Measurements from ENCODE around the gene MUC4. TPM values are rescaled to one million over a fixed set of nuclear protein-coding genes. Genes with fewer than 3 reads are reported as not detected.

The MUC4 gene
- total RNA-seq, 4 donors from 2014 or later, result 0.27 TPM; not detected in 3

DNA sequence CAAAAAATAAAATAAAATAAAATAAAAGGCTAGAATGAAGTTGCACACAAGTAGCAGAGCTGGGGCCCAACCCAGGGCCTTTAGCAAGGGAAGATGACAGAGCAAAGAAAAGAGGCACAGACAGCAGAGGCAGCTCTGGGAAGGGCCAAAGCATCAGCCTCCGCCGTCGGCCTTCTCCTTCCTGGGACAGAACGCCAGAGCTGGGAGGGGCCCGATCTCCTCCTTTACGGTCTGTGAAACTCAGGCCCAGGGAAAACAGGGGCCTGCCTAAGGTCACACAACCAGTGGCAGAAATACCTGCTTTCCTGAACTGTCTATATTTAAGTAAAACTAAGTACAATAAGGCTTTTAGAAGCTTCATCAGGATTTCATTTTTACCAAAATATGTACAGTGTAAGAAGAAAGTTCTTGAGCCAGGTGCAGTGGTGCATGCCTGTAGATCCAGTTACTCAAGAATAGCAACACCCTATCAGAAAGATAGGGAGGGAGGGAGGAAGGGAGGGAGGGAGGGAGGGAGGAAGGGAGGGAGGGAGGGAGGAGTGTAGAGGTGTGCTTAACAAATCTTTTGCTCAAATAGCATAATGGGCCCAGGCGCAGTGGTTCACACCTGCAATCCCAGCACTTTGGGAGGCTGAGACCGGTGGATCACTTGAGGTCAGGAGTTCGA is 43.0 kb upstream of the MUC4 start:
- no peak for TF ChIP-seq POLR2A (IDR thresholded peaks at IDR 0.05)
- TF ChIP-seq, protein P1, sequence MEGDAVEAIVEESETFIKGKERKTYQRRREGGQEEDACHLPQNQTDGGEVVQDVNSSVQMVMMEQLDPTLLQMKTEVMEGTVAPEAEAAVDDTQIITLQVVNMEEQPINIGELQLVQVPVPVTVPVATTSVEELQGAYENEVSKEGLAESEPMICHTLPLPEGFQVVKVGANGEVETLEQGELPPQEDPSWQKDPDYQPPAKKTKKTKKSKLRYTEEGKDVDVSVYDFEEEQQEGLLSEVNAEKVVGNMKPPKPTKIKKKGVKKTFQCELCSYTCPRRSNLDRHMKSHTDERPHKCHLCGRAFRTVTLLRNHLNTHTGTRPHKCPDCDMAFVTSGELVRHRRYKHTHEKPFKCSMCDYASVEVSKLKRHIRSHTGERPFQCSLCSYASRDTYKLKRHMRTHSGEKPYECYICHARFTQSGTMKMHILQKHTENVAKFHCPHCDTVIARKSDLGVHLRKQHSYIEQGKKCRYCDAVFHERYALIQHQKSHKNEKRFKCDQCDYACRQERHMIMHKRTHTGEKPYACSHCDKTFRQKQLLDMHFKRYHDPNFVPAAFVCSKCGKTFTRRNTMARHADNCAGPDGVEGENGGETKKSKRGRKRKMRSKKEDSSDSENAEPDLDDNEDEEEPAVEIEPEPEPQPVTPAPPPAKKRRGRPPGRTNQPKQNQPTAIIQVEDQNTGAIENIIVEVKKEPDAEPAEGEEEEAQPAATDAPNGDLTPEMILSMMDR (IDR thresholded peaks at IDR 0.05 in 4 of 5, conservative IDR thresholded peaks at IDR 0.05 in 1 of 5), result no peak
- DNase-seq, result no peak
- Histone ChIP-seq H3K4me1 (peaks cover 17 to 22% of the 10 kb centered on the region in 2 donors), H3K36me3 (no peaks in the 10 kb centered on the region), H3K27me3 (no peaks in the 10 kb centered on the region), H3K27ac (no peak overlapping the region), H3K9me3 (no peaks in the 10 kb centered on the region), H3K4me3 (no peak overlapping the region)
- intact Hi-C loops (cut with DNase I; ENCODE audit: low total_unique reads), result loop anchor here (5.0 to 10.0 kb wide), 2 partner anchors 312 to 580 kb away; partner anchors contain the start of genes PPP1R2 and XXYLT1
- ATAC-seq, result no peak
- in situ Hi-C loops (cut with MboI; ENCODE audit: low sequenced_read_pairs in 4 of 4), result loop anchor here in 2 of 4 donors (5.0 to 10.0 kb wide), 2 partner anchors 38 to 60 kb away; no protein-coding TSS in a partner anchor

GRCh38 chr3:195853996-195854395 is 42.3 kb upstream of the MUC4 start:
- in situ Hi-C loops (cut with MboI; ENCODE audit: low sequenced_read_pairs in 4 of 4) (loop anchor here in 2 of 4 donors (10.0 kb wide), 1 partner anchor 61 kb away; no protein-coding TSS in a partner anchor), intact Hi-C loops (cut with DNase I; ENCODE audit: low total_unique reads) (loop anchor here (5.0 to 10.0 kb wide), 2 partner anchors 312 to 579 kb away; partner anchors contain the start of genes PPP1R2 and XXYLT1)
- no peaks in the 10 kb centered on the region for H3K27me3 ChIP-seq
- TF ChIP-seq, protein P1 (IDR thresholded peaks at IDR 0.05 in 4 of 5, conservative IDR thresholded peaks at IDR 0.05 in 1 of 5), result no peak
- TF ChIP-seq POLR2A (IDR thresholded peaks at IDR 0.05), result no peak
- H3K36me3 ChIP-seq, result no peaks in the 10 kb centered on the region
- H3K9me3 ChIP-seq, result no peaks in the 10 kb centered on the region
- ATAC-seq (no peak), DNase-seq (no peak)
- no peak overlapping the region for H3K4me3 ChIP-seq
- H3K27ac ChIP-seq, result no peak overlapping the region
- H3K4me1 ChIP-seq, result peaks cover 17 to 22% of the 10 kb centered on the region in 2 donors

DNA sequence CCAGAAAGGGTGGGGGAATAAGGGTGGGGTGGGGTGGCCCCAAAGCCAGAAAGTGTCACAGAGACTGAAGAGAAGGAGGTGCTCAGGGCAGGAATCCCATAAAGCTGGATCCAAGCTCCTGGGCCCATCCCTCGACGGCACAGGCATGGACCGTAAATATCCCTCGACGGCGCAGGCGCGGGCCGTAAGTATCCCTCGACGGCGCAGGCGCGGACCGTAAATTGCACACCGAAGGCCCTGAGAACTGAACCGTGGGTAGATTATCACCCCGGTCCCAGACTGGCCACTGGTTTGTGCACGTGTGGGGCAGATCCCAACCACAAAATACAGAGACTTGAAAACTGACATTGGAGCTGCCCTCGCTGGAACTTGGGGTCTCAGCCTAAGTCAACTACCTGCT is 41.3 kb upstream of the MUC4 start:
- in situ Hi-C loops (cut with MboI; ENCODE audit: low sequenced_read_pairs in 4 of 4), result loop anchor here in 2 of 4 donors (10.0 kb wide), 1 partner anchor 62 kb away; no protein-coding TSS in a partner anchor
- intact Hi-C loops (cut with DNase I; ENCODE audit: low total_unique reads), result loop anchor here (5.0 to 10.0 kb wide), 2 partner anchors 311 to 578 kb away; partner anchors contain the start of genes PPP1R2 and XXYLT1
- ATAC-seq (no peak), DNase-seq (no peak)
- no peak for TF ChIP-seq POLR2A (IDR thresholded peaks at IDR 0.05)
- TF ChIP-seq, protein P1 (IDR thresholded peaks at IDR 0.05 in 4 of 5, conservative IDR thresholded peaks at IDR 0.05 in 1 of 5), result no peak
- H3K9me3 ChIP-seq, result no peaks in the 10 kb centered on the region
- peak overlapping the region; percentile 48 to 73 (median 59) for H3K27ac ChIP-seq
- H3K4me3 ChIP-seq, result no peak overlapping the region
- peaks cover 17 to 22% of the 10 kb centered on the region in 2 donors for H3K4me1 ChIP-seq
- no peaks in the 10 kb centered on the region for H3K27me3 ChIP-seq
- no peaks in the 10 kb centered on the region for H3K36me3 ChIP-seq

DNA sequence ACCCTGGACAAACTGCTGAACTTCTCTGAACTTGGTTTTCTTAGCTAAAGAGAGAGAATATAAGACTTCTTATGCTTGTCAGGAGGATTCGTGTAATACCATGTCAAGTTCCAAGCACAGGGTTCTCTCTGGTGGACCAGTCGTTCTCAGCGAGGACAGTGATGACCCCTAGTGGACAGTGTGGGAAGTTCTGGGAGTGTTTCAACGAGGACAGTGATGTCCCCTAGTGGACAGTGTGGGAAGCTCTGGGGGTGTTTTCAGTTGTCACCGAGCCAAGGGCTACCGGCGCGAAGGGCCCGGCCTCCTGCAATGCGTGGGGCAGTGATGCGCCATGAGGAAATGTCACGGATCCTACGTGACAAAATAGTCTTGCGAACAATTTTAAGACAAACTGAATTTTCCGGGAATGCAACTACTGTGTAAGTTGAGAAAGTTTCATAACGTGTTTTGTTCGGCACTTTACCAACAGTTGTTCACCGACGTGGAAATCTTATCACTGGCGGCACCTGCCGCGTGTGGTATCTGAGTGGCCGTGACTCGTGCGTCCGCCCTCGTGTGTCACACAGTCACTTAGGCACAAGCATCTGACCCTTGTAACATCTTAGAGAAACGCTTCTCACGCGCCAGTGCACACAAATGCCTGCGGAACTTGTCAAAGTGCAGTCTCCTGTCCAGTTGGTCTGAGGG is 39.3 kb upstream of the MUC4 start:
- peak in 1 of 2 donors; percentile 8 for TF ChIP-seq POLR2A (IDR thresholded peaks at IDR 0.05)
- TF ChIP-seq, protein P1 (IDR thresholded peaks at IDR 0.05 in 4 of 5, conservative IDR thresholded peaks at IDR 0.05 in 1 of 5), result peak; percentile 99 to 100 (median 100)
- in situ Hi-C loops (cut with MboI; ENCODE audit: low sequenced_read_pairs in 4 of 4) (loop anchor here in 2 of 4 donors (10.0 kb wide), 1 partner anchor 64 kb away; no protein-coding TSS in a partner anchor), intact Hi-C loops (cut with DNase I; ENCODE audit: low total_unique reads) (loop anchor here (1.0 to 10.0 kb wide), 3 partner anchors 293 to 576 kb away; partner anchors contain the start of genes PPP1R2 and XXYLT1)
- DNase-seq, result peak; percentile 79 to 87
- Histone ChIP-seq H3K9me3 (no peaks in the 10 kb centered on the region), H3K4me1 (peaks cover 17 to 22% of the 10 kb centered on the region in 2 donors), H3K36me3 (no peaks in the 10 kb centered on the region), H3K27ac (peak overlapping the region in 3 of 4 donors; percentile 48 to 67 (median 58)), H3K4me3 (peak overlapping the region in 2 of 4 donors; percentile 4 to 35), H3K27me3 (no peaks in the 10 kb centered on the region)
- ATAC-seq, result peak; percentile 86 to 88

Measured in gastrocnemius medialis (tissue), 4 donors.